Measurements from ENCODE around the gene IL17B.

The IL17B gene, protein sequence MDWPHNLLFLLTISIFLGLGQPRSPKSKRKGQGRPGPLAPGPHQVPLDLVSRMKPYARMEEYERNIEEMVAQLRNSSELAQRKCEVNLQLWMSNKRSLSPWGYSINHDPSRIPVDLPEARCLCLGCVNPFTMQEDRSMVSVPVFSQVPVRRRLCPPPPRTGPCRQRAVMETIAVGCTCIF

GRCh38 chr5:149379177-149379761, at the start of gene IL17B:
Gene IL17B (minus strand): TSS chr5:149379292. CDS start chr5:149379225, 67 bp downstream.
- no peak for DNase-seq

DNA sequence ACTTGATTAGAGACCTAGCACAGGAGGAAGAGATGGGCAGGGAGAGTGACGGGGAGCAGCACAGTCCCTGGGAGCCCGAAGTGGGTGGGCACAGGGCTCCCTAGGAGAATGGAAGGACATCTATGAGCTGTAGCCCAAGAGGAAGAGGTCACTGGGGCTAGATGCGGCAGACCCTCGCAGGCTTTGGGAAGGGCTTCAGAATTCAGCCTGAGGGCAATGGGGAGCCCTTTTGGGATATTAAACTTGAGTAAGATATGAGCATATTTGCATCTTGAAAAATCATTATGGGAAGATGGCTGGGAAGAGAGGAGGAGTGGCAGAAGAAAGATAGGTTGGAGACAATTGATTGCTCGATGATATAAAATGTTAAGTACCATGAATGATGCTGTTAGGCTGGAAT, 48.9 kb upstream of the IL17B start:
- DNase-seq, result no peak

- DNase-seq, result no peak
These were observed 48.3 kb upstream of the IL17B start for GRCh38 chr5:149427374-149427773.

DNA sequence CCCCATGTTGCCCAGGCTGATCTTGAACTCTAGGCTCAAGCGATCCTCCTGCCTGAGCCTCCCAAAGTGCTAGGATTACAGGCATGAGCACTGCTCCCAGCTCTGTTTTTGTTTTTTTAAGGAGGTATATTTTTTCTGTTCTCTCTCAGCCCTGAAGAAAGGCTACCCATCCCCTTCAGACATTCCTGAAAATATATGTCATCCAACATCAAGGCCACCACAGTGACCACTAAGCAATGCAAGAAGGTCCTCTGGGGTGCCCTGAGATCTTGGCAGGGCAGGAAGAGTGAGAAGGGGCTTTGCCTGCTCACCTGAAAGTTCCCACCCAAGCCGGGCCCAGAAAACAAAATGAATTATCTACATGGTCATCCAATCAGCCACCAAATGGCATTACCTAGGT, 47.8 kb upstream of the IL17B start:
- DNase-seq, result no peak

GRCh38 chr5:149425729-149426128, 46.6 kb upstream of the IL17B start:
- DNase-seq, result no peak

DNA sequence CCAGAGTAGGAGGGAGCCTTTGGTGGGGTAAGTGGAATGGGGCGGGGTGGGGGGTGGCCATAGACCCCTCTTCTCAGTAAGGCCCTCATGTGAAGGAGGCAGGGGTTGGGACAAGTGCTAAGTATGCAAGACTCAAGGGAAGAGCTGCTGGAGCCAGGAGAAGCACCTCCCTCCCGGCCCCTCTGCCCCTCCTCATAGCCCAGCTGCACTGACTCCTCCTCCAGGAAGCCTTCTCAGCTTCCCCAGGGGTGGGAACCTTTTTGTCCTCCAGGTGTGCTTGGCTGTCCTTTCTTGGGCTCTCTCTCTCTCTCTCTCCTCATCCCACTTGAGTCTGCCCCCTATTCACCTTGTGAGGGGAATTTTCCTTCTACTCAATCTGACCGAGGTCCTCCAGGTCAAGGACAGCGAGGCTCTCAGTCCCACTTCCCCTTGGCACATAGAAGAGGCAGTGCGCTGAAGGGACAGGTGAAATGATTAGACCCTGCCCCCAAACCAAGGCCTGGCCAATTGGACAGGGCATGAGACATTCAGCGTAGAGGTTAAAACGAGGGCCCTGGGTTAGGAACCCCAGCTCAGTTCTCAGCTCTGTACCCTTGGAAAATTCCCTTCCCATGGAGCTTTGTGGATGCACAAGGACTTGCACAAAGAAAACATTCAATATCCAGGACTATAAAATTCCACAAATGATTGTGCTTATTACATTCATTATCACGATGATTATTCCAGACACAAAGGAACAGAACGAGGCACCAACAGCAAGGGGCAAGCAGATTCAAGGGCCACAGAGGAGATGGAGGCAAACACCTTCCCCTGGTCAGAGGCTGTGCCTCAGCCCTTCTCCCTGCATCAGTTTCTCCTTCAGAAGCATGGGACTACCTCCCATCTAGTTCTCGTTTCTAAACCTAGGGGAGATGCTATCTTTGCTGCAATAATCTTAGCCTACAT, 45.6 kb upstream of the IL17B start:
- DNase-seq, result no peak

GRCh38 chr5:149423794-149424268, 44.7 kb upstream of the IL17B start:
- no peak for DNase-seq

GRCh38 chr5:149423049-149423793, 44.1 kb upstream of the IL17B start:
- DNase-seq, result no peak

GRCh38 chr5:149422366-149423048, 43.4 kb upstream of the IL17B start:
- DNase-seq, result peak; percentile 67

GRCh38 chr5:149421834-149422233, 42.7 kb upstream of the IL17B start:
- no peak for DNase-seq

DNA sequence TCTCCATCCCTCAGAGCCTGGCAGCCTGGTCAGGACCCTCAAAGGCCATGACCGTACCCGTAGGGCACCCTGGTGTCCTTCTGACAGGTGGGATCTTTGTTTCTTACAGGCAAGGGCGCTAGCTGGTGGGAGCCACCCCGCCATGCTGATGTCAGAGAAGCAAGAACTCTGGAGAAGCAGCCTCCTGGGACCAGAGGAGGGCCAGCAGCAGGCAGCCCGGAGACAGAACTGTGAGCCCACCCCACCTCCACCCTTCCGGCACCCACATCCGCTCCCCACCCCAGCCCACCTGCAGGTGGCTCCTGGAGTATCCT, 42.2 kb upstream of the IL17B start:
- DNase-seq, result no peak

DNA sequence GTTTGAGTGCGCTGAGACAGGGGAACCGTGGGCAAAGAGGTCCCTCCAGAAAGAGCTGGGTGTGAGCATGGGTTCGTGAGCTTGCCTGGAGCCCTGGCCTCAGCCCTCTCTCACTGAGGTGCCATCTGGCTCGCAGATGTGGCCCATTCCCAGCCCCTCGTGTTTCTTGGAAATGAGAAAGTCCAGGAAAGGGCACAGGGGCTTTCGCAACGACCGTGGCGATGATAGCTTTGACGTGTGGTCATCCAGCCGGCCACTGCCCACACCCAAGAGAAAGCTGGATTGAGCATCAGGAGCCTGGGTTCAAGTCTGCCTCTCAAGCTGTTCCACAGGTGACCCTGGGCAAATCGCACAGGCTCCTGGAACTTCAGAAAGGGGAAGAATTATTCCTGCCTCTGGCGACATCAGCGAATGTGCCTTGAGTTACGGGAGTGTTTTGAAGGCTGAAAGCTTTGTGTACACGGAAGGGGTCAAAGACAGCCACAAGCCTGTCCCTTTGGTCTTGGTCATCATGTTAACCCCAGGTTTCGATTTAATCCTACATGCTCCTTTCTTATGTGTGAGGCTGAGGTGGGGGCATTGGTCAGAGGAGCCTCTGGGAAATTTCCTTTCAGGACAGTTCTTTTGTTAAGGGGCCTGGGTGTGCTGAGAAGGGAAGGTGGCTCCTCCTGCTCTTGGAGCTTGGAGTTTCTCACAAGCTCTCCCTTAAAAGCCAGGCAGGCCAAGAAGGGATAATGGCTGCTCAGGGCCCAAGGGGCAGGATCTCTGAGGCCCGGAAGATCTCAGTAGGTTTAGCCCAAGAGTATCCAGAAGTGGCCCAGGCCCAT, 41.7 kb upstream of the IL17B start:
- DNase-seq, result no peak

- DNase-seq, result no peak
These were observed 40.9 kb upstream of the IL17B start for GRCh38 chr5:149419859-149420544.

DNA sequence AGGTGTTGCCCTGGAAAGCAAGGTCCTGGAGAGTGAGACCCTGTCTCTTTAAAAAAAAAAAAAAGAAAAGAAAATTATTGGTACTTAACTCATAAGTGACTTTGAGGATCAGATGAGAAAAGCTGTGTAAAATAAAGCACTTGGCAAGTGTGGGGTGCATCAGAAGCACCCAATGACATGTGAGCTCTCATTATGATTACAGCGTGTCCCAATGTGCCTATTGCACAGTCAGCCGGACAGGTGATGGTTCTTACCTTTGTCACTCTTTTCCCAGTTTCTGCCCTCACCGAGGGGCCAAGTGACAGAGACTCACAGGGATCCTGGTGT, 40.4 kb upstream of the IL17B start:
- no peak for DNase-seq

DNA sequence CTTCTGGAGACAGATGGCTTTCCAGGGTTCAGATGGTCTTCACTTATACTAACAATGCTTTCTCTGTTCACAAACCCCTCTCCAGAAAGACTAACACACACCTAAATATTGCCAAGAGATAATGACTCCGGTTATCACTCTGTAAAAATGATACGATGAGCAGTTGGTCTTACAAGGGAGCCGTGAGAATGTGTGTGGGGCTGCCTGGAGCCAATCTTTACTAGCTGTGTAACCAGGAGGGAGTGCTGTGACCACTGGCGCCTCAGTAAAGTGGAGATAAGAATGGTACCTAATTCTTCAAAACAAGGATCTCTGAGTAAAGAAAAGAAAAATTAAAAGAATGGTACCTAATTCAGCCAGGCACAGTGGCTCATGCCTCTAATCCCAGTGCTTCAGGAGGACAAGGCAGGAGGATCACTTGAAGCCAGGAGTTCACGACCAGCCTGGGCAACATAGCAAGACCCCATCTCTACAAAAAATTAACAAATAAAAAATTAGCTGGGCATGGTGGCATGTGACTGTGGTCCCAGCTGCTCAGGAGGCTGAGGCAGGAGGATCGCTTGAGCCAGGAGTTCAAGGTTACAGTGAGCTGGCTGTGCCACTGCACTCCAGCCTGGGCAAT, 39.9 kb upstream of the IL17B start:
- no peak for DNase-seq

GRCh38 chr5:149417711-149418368, 38.7 kb upstream of the IL17B start:
- DNase-seq, result no peak

GRCh38 chr5:149416987-149417710, 38.1 kb upstream of the IL17B start:
- no peak for DNase-seq

DNA sequence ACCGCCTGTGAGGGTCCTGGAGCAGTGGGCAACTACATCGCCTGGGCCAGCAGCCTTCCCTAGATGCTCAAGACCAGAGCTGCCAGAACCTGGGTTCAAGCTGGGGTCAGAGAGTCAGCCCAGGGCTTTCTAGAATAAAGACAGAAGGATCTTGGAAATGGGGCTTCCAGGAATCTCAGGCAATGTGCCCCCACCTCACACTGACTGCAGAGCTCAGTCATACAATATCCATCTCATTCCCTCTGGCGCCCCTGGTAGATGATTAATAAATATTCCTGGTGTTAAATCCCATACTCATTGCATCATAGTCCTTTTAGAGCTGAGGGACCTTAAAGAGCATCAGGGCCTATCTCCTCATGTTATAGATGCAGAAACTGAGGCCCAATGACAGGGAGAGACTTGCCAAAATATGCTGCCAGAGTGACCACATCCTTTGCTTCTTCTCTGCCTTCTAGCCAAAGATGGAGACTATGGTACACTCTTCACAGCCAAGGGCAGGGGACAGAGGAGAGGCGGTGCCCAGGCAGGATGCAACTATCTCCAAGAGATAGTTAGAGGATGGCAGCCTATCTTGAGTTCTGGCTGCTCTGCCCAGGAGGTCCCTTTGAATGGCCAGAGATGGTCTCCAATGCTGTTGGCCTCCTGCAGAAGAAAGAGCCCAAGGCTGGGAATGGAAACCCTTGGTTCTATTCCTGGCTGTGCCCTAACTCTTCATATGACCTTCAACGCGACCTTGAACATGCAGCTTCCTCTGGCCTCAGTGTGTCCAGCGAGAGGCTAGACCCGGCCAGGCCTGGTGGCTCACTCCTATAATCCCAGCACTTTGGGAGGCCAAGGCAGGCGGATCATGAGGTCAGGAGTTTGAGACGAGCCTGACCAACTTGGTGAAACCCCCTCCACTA, 36.2 kb upstream of the IL17B start:
- no peak for DNase-seq

Data from GDM1 (cell line).